Caco-2 (cell line): ENCODE data around the gene SARS2. TPM values are rescaled to one million over a fixed set of nuclear protein-coding genes. Genes with fewer than 3 reads are reported as not detected.
A peak's percentile ranks its signal among the peaks of the same experiment; 100 is the strongest.

ENCODE experiments used
- BruUV-seq: library from RNA; stranded (reverse); fragments of 400-500 nt; replicated peaks from 2 replicates; lab custom pipeline; 2021; lab: Mats Ljungman, UMichigan
- CTCF ChIA-PET: fragments of 300-600 bp; sonication (Branson Sonifier 250); formaldehyde crosslinking; loops from one replicate; lab custom pipeline; 2022; ENCODE audit warnings: antibody characterized with exemption; lab: Charles Lee
- POLR2A ChIA-PET: fragments of 300-600 bp; sonication (Branson Sonifier 250); formaldehyde crosslinking; loops from one replicate; lab custom pipeline; 2022; ENCODE audit warnings: antibody characterized with exemption; lab: Charles Lee
- DNase-seq, 2 experiments: peaks; one replicate each; pipeline versions ENCODE4 v3.0.0 to v3.0.0-alpha.2; 2020 to 2022
- H3K27me3 ChIP-seq: replicated peaks from 2 replicates; pipeline ENCODE4 v1.6.0; 2011; ENCODE audit warnings: low read length; ENCODE audit not compliant: control insufficient read depth, insufficient read depth
- H3K36me3 ChIP-seq: 2 replicates; pipeline ENCODE4 v1.5.1; 2011; ENCODE audit warnings: low read length; ENCODE audit not compliant: control insufficient read depth, insufficient read depth
- H3K4me1 ChIP-seq: fragments of 250-450 bp; sonication (Bioruptor Pico); 2 replicates; pipeline ENCODE4 v1.5.1; 2020; ENCODE audit warnings: mild to moderate bottlenecking
- H3K4me3 ChIP-seq: 2 replicates; pipeline ENCODE4 v1.5.1; 2011; ENCODE audit warnings: low read depth, mild to moderate bottlenecking, control low read depth, low read length
- H3K9me3 ChIP-seq: fragments of 250-450 bp; sonication (Bioruptor Pico); 2 replicates; pipeline ENCODE4 v1.5.1; 2020; ENCODE audit warnings: mild to moderate bottlenecking, moderate library complexity
- H3K27ac Mint-ChIP-seq: one replicate; pipeline ENCODE4 v1.8.0; 2022; ENCODE audit warnings: mixed read lengths; ENCODE audit not compliant: unreplicated experiment
- H3K27me3 Mint-ChIP-seq: one replicate; pipeline ENCODE4 v1.8.0; 2022; ENCODE audit warnings: mixed read lengths; ENCODE audit not compliant: insufficient read depth, unreplicated experiment
- H3K36me3 Mint-ChIP-seq: one replicate; pipeline ENCODE4 v1.8.0; 2022; ENCODE audit warnings: mild to moderate bottlenecking, mixed read lengths; ENCODE audit not compliant: insufficient read depth, unreplicated experiment
- H3K4me1 Mint-ChIP-seq: one replicate; pipeline ENCODE4 v1.8.0; 2022; ENCODE audit warnings: low read depth, mixed read lengths; ENCODE audit not compliant: unreplicated experiment
- H3K4me3 Mint-ChIP-seq: one replicate; pipeline ENCODE4 v1.8.0; 2022; ENCODE audit warnings: mild to moderate bottlenecking, moderate library complexity, mixed read lengths; ENCODE audit not compliant: unreplicated experiment
- H3K9me3 Mint-ChIP-seq: one replicate; pipeline ENCODE4 v1.8.0; 2022; ENCODE audit warnings: mixed read lengths; ENCODE audit not compliant: unreplicated experiment
- intact Hi-C: fragments of 100-400 bp; cut with micrococcal nuclease; formaldehyde crosslinking; loops from one replicate; pipeline ENCODE4 v1.10.0; 2022; ENCODE audit not compliant: unreplicated experiment
- total RNA-seq: library from RNA; stranded (reverse); gene quantifications from 2 replicates; pipeline ENCODE4 v1.2.3, GENCODE V29; 2022
- TF ChIP-seq, protein P1 (sequence below), 2 experiments: fragments of 200-600 bp in 1 of 2; IDR thresholded peaks; 1 replicate in 1 of 2; 2 replicates in 1 of 2; pipeline versions ENCODE4 v1.5.1 to v1.8.0; 2011 to 2022; ENCODE audit warnings: antibody characterized with exemption in 1 of 2, control low read depth in 1 of 2, inconsistent platforms in 1 of 2, low read depth in 1 of 2, low read length in 1 of 2, mild to moderate bottlenecking in 1 of 2, moderate library complexity in 1 of 2; ENCODE audit not compliant: insufficient read depth in 1 of 2, severe bottlenecking in 1 of 2, unreplicated experiment in 1 of 2

SARS2 gene
- total RNA-seq, 1 experiment from 2014 or later, result 66.6 TPM

DNA sequence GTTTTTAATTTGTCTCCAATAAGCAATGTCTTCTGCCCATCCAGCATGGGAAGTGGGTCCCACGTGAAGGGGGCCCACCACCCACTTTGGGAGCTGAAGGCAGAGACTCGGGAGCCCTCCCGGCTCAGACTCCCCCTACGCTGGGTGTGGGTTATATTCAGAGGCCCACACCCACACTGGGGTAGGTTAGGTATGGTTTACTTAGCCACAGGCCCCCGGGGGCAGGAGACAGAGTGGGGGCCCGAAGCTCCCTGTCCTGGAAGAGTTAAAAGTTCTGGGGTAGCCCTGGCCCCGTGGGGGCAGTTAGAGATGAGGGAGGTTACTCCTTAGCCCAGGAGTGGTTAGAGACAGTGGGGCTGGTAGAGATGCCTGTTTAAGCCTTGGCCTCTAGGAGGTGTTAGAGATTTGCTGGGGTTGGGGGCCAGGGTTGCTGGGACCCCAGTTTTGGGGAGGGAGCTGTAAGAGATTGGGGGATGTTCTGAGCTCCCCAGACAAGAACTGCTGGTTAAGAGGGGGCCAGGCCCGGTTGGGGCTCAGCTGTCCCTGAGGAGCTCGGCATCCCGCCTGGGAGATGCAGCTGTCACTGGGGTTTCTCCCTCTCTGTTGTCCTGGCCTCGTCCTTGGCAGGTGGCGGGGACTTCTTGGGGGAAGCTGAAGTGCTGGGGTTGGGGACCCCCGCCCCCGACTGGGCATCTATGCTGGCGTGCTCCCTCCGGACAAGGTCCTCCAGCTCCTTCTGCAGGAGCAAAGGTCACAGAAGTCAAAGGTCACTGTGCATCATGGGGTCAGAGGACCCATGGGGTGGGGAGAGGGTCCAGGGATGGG, 51.8 kb downstream of the SARS2 start:
- TF ChIP-seq, protein P1, sequence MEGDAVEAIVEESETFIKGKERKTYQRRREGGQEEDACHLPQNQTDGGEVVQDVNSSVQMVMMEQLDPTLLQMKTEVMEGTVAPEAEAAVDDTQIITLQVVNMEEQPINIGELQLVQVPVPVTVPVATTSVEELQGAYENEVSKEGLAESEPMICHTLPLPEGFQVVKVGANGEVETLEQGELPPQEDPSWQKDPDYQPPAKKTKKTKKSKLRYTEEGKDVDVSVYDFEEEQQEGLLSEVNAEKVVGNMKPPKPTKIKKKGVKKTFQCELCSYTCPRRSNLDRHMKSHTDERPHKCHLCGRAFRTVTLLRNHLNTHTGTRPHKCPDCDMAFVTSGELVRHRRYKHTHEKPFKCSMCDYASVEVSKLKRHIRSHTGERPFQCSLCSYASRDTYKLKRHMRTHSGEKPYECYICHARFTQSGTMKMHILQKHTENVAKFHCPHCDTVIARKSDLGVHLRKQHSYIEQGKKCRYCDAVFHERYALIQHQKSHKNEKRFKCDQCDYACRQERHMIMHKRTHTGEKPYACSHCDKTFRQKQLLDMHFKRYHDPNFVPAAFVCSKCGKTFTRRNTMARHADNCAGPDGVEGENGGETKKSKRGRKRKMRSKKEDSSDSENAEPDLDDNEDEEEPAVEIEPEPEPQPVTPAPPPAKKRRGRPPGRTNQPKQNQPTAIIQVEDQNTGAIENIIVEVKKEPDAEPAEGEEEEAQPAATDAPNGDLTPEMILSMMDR (IDR thresholded peaks at IDR 0.05; ENCODE audit: insufficient read depth in 1 of 2, low read depth in 1 of 2, low read length in 1 of 2, severe bottlenecking in 1 of 2, unreplicated experiment in 1 of 2), result no peak
- peaks cover 11% of the 10 kb centered on the region for H3K36me3 Mint-ChIP-seq
- peaks cover 33% of the 10 kb centered on the region for H3K4me1 Mint-ChIP-seq
- no peaks in the 10 kb centered on the region for H3K36me3 ChIP-seq
- peak overlapping the region; percentile 34 for H3K4me3 Mint-ChIP-seq
- intact Hi-C loops, result no loop called here
- peaks cover 55% of the 10 kb centered on the region for H3K4me1 ChIP-seq
- no peaks in the 10 kb centered on the region for H3K27me3 Mint-ChIP-seq
- H3K27me3 ChIP-seq, result no peaks in the 10 kb centered on the region
- POLR2A ChIA-PET, result interaction anchor here (1.1 kb wide), 1 partner anchor 28 kb away, joined by 3 read pairs; no protein-coding TSS in a partner anchor
- BruUV-seq, result TSS peak; percentile 69
- H3K9me3 ChIP-seq, result no peaks in the 10 kb centered on the region
- no peak overlapping the region for H3K4me3 ChIP-seq
- H3K27ac Mint-ChIP-seq, result peak overlapping the region; percentile 89
- CTCF ChIA-PET, result interaction anchor here (1.4 kb wide), 1 partner anchor 26 kb away, joined by 3 read pairs; no protein-coding TSS in a partner anchor
- DNase-seq, result no peak
- H3K9me3 Mint-ChIP-seq, result no peaks in the 10 kb centered on the region

DNA sequence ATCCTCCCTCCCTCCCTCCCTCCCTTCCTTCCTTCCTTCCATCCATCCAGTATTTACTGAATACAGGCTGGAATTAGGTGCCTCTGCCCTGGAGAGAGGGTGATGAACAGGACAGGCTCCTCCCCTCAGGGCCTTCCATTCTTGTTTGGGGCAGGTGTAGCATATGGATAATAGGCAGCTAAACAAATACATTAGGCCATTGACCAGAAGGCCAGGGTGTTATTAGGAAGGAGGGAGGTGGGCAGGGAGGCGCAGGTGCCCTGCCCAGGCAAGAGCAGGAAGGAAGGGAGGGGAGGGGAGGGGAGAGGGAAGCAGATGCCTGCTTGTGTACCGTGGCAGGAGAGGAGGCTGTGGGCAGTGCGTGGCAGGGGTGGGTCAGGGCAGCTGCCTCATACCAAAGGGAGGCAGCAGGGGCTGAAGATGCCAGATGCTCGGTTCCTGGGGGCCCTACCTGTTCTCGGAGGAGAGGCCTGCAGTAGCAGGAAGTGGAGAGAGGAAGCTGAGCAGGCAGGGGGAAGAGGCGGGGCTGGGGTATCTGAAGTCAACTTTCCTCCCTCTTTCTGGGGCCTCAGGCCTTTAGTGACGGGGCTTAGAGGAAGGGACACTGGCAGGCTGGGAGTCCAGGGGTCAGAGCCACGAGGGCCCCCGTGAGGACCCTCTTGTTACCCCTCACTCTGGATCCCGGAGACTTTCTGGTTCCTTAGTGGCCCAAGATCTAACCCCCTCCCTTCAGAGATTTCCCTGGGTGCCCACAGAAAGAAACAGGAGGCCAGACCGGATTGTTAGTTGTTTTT, 52.6 kb downstream of the SARS2 start, which contains the start of gene RINL:
TSS of gene RINL (minus strand) at position 495 of the 794 bp plus-strand sequence. CDS start 1,533 bp downstream, outside the sequence.
- H3K27ac Mint-ChIP-seq, result peak within 1 kb of the TSS; percentile 89
- no peaks in the 10 kb centered on the region for H3K27me3 Mint-ChIP-seq
- H3K4me3 ChIP-seq, result no peak within 1 kb of the TSS
- DNase-seq, result no peak
- H3K4me1 Mint-ChIP-seq, result peaks cover 25% of the 10 kb centered on the region
- TF ChIP-seq, protein P1 (IDR thresholded peaks at IDR 0.05; ENCODE audit: insufficient read depth in 1 of 2, low read depth in 1 of 2, low read length in 1 of 2, severe bottlenecking in 1 of 2, unreplicated experiment in 1 of 2), result no peak
- CTCF ChIA-PET, result interaction anchor here (1.0 to 1.4 kb wide), 2 partner anchors 9 to 25 kb away, joined by 3 read pairs; no protein-coding TSS in a partner anchor
- H3K9me3 ChIP-seq, result no peaks in the 10 kb centered on the region
- H3K27me3 ChIP-seq, result no peaks in the 10 kb centered on the region
- no TSS peak for BruUV-seq
- H3K36me3 Mint-ChIP-seq, result peaks cover 5% of the 10 kb centered on the region
- H3K9me3 Mint-ChIP-seq, result no peaks in the 10 kb centered on the region
- H3K4me3 Mint-ChIP-seq, result peak within 1 kb of the TSS; percentile 34
- H3K36me3 ChIP-seq, result no peaks in the 10 kb centered on the region
- H3K4me1 ChIP-seq, result peaks cover 48% of the 10 kb centered on the region
- POLR2A ChIA-PET, result interaction anchor here (0.7 kb wide), 1 partner anchor 22 kb away, joined by 4 read pairs; the partner anchor contains the start of gene NFKBIB
- intact Hi-C loops, result no loop called here
